UCSD-AML1 (cell line): ENCODE measurements around the gene COL8A2.
A peak's percentile ranks its signal among the peaks of the same experiment; 100 is the strongest.

Experiments used
- DNase-seq: peaks from one replicate; lab custom pipeline; 2025; ENCODE audit not compliant: unreplicated experiment; lab: John Stamatoyannopoulos, UW

COL8A2 gene

DNA sequence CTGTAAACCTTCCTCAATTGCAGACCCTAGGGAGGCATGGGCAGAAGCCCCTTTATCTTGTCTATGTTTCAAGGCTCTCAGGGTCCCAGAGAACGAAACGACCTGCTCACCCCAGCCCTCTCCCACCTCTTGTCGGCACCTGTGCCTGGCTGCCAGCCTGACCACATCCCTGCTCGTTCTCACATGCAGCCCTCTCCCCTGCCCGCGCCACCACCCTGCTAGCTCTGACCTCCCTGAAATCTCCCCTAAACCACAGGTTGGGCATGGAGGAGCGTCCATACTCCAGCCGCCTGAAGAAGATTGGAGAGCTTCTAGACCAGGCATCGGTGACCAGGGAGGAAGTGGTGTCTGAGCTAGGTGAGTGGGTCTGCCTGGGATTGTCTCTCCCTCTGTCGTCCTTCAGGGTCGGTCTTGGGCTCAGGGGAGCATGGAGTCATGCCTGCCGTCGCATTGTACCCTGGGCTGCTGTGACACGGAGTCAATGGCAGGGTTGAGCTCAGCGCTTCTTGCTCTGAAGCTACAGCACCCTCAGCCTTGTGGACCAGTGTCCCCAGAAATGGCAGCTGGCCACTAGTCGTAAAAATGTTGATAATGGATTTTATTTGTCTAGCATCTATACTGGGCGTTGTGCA lies 32.7 kb downstream of the COL8A2 start:
- no peak for DNase-seq

DNA sequence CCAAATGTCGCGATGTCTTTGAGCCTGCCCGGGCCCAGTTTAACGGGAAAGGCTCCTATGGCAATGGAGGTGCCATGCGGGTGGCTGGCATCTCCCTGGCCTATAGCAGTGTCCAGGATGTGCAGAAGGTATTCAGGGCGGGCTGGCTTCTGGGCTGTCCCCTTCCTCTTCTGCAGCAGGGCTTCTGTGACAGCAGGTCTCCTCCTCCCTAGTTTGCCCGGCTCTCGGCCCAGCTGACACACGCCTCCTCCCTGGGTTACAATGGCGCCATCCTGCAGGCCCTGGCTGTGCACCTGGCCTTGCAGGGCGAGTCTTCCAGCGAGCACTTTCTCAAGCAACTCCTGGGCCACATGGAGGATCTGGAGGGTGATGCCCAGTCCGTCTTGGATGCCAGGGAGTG lies 33.3 kb downstream of the COL8A2 start:
- no peak for DNase-seq

DNA sequence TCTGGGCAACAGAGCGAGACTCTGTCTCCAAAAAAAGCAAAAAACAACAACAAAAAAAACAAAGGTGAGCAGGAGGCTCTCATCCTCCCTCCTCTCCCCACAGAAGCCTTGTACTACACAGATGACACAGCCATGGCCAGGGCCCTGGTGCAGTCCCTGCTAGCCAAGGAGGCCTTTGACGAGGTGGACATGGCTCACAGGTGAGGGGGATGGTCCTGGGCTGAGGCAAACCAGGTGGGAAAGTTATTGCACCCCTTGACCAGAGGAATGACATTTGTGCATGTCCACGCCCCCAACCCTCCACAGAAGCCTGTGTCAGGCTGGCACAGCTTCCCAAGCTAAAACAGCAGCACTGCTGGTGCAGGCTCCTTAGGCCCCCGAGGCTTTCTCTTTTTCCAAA lies 33.9 kb downstream of the COL8A2 start:
- no peak for DNase-seq

DNA sequence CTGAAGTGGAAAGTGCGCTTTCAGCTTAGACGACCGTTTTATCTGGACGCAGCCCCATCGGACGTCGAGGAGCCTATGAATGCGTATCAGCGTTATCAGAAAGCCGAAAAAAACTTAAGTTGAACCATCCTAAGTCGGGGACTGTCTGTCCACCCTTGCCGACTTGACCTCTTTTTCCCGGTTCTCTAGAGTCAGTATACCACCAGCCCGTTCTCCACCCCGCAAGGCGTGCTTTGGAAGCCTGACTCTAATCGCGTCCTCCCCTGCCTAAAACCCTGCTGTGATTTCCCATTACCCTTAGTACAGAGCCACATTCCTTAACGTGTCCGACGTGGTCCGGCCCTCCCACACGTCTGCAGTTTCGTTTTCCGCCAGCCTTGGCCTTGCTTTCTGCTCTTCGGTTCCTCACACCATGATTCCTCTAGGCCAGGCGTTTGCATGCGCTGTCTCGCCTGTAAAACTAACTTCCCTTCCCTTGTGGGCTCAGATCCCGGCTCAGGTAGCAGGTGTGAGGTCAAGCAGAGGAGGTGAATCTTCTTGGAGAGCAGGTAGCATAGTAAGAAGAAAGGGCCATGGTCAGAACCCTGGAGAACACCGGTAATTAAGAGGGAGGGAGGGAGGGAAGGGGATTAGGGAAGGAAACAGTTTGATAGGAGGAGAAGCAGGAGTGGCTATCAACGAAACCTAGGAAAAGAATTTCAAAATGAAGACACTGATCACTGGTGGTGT lies 35.5 kb downstream of the COL8A2 start:
- peak; percentile 48 for DNase-seq

GRCh38 chr1:36088577-36089392 lies 36.2 kb downstream of the COL8A2 start, which contains the start of gene ADPRS:
Gene ADPRS, plus strand, starts transcription at chr1:36088892. Its CDS starts 13 bp downstream, at chr1:36088905.
- DNase-seq: peak; percentile 90

GRCh38 chr1:36088265-36088576 lies 36.8 kb downstream of the COL8A2 start:
- DNase-seq: no peak

DNA sequence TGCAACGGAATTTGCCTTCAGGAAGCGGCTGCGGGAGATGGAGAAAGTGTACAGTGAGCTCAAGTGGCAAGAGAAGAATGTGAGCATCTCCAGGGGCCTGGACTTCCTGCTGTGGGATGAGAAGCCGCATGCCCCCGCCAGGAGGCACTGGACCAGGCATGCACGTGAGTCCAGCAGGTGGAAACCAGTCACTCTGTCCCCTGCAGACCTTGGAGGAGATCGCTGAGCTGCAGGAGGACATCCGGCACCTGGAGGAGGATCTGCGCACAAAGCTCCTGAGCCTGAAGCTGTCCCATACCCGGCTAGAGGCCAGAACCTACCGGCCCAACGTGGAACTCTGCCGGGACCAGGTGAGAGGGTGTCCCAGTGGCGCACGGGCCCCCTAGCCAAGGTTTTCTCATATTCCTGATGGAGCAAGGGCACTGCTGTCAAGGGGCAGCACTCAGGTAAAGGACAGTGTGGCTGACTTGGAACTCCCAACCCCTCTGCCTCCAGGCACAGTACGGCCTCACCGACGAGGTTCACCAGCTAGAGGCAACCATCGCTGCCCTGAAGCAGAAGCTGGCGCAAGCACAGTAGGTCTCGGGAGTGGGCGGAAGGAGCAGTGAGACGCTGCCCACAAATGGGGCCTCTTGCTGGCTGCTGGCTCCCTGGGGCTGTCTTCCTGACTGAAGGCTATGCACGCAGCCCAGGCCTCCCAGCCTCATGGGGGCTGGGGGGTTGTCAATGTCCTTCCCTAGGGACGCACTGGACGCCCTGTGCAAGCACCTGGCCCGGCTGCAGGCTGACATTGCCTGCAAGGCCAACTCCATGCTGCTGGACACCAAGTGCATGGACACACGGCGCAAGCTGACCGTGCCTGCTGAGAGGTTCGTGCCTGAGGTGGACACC lies 37.5 kb downstream of the COL8A2 start:
- DNase-seq: no peak

DNA sequence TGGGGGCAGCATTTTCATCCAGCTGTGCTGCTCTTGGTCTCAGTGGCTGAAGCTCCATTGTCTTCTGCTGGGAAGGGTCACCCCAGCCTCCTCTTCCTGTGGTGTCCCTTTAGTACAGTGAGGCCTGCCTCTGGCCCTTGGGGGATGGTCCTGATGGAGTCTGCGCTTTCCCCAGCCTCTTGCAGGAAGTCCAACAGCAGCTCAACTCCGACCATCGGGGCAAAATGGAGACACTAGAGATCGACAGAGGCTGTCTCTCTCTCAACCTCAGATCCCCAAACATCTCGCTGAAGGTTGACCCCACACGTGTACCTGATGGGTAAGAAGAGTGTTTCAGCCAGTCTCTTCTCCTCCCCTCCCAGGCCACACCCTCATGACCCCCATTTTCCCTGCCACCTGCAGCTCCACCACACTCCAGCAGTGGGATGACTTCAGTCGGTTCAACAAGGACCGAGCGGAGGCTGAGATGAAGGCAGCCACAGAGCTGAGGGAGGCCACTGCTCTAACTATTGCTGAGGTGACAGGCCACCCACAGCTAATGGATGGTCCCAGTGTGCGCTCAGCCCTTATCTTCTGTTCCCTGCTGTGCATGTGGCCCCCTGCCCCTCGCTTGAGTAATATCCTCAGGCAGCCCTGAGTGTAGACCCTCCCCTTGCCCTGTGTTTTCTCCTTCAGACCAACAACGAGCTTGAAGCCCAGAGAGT lies 38.3 kb downstream of the COL8A2 start:
- DNase-seq: no peak

- no peak for DNase-seq
Measured at GRCh38 chr1:36085686-36086526, 39.1 kb downstream of the COL8A2 start.

DNA sequence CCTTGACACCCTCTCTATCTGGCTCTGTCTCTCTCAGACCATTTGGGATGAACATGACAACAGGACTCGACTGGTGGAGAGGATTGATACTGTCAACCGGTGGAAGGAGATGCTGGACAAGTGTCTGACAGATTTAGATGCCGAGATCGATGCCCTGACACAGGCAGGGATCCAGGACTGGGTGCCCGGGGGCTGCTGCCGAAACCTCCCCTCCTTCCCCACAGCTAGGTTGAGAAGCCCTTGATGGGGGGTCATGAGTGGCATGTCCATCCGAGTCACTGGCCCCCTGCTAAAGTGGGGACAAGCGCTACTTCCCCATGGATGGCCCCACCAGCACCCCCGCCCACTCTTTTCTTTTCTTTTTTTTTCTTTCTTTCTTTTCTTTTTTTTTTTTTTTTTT lies 39.9 kb downstream of the COL8A2 start:
- no peak for DNase-seq

- DNase-seq: no peak
Measured at GRCh38 chr1:36084497-36085115, 40.4 kb downstream of the COL8A2 start.

GRCh38 chr1:36083635-36084496 lies 41.2 kb downstream of the COL8A2 start, which contains the start of gene TEKT2:
Gene TEKT2, plus strand, starts transcription at chr1:36084094. Its CDS starts 828 bp downstream, at chr1:36084922.
- DNase-seq: no peak

- DNase-seq: no peak
Measured at GRCh38 chr1:36083219-36083618, 41.8 kb downstream of the COL8A2 start.

- DNase-seq: no peak
Measured at GRCh38 chr1:36081926-36082485, 43.0 kb downstream of the COL8A2 start.

GRCh38 chr1:36080801-36081200 lies 44.2 kb downstream of the COL8A2 start:
- DNase-seq: no peak

GRCh38 chr1:36080236-36080635 lies 44.8 kb downstream of the COL8A2 start:
- DNase-seq: no peak

DNA sequence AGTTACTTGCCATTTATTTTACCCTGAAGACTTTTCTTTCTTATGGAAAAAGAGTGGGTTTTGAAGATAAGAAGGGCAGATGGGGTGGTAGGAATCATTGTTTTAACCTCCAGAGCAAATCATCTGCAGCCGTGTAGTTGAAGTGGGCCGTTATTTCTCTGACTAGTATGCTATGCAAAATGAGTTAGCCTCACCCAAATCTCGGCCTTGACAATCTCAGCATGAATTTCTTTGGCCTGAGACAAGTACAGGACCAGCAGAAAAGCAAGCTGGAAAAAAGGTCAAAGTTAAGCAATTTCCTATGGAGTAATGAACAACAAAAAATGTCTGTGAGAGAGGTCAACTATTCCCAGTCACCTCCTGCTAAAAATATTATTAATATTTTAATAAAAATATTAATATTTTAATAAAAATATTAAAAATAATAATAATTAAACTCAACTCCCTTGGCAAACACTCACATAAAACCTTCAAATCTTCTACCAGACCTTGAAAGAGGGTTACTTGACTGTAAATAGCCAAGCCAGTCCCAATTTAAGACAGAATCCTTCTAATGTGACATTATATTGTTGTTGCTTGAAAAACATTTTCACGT lies 47.9 kb downstream of the COL8A2 start:
- DNase-seq: no peak
